HL-60 (cell line): ENCODE measurements around the gene AGBL3.

Source experiments
- DNase-seq, 2 experiments: peaks; one replicate each; pipeline ENCODE4 v3.0.0-alpha.2; 2010 to 2020; ENCODE audit warnings: low read depth in 1 of 2, low spot score in 1 of 2
- H3K27ac ChIP-seq: fragments of 250-450 bp; sonication (Bioruptor Pico); replicated peaks from 2 replicates; pipeline ENCODE4 v1.5.1; 2020; ENCODE audit warnings: mild to moderate bottlenecking, moderate library complexity
- H3K27me3 ChIP-seq: fragments of 250-450 bp; sonication (Bioruptor Pico); 2 replicates; pipeline ENCODE4 v1.5.1; 2021; ENCODE audit warnings: mild to moderate bottlenecking, moderate library complexity; ENCODE audit not compliant: insufficient read depth, poor library complexity, severe bottlenecking
- H3K4me3 ChIP-seq: replicated peaks from 2 replicates; pipeline ENCODE4 v1.5.1; 2011; ENCODE audit warnings: mild to moderate bottlenecking, control low read depth, low read length; ENCODE audit not compliant: insufficient read depth
- GABPA ChIP-seq: IDR thresholded peaks from 2 replicates; pipeline ENCODE4 v1.6.1; 2012; ENCODE audit warnings: low read depth
- POLR2AphosphoS5 ChIP-seq: IDR thresholded peaks from 2 replicates; pipeline ENCODE4 v1.6.1; 2012; ENCODE audit warnings: low read depth
- REST ChIP-seq: IDR thresholded peaks from 2 replicates; pipeline ENCODE4 v1.6.1; 2012; ENCODE audit warnings: low read depth; ENCODE audit not compliant: insufficient replicate concordance
- SPI1 ChIP-seq: IDR thresholded peaks from 2 replicates; pipeline ENCODE4 v1.6.1; 2012; ENCODE audit warnings: low read depth, mild to moderate bottlenecking, borderline replicate concordance
- TF ChIP-seq, protein P1 (sequence below): IDR thresholded peaks from one replicate; pipeline ENCODE4 v1.5.1; 2011; ENCODE audit warnings: low read length, control low read depth, inconsistent platforms; ENCODE audit not compliant: insufficient read depth

Gene AGBL3

DNA sequence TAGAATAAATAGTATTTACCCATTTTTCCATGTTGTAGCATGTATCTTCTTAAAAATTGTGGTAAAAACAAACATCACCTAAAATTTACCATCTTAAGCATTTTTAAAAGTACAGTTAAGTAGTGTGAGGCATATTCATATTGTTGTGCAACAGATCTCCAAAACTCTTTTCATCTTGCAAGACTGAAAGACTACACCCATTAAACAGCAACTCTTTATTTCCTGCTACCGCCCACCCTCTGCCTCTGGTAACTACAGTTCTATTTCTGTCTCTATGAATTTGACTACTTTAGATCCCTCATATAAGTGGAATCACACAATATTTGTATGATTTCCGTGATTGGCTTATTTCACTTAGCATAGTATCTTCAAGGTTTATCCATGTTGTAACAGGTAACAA lies 40.0 kb upstream of the AGBL3 start:
- Histone ChIP-seq H3K27me3 (peaks cover 3% of the 10 kb centered on the region), H3K4me3 (no peak overlapping the region), H3K27ac (no peak overlapping the region)
- no peak for DNase-seq
- TF ChIP-seq, protein P1, sequence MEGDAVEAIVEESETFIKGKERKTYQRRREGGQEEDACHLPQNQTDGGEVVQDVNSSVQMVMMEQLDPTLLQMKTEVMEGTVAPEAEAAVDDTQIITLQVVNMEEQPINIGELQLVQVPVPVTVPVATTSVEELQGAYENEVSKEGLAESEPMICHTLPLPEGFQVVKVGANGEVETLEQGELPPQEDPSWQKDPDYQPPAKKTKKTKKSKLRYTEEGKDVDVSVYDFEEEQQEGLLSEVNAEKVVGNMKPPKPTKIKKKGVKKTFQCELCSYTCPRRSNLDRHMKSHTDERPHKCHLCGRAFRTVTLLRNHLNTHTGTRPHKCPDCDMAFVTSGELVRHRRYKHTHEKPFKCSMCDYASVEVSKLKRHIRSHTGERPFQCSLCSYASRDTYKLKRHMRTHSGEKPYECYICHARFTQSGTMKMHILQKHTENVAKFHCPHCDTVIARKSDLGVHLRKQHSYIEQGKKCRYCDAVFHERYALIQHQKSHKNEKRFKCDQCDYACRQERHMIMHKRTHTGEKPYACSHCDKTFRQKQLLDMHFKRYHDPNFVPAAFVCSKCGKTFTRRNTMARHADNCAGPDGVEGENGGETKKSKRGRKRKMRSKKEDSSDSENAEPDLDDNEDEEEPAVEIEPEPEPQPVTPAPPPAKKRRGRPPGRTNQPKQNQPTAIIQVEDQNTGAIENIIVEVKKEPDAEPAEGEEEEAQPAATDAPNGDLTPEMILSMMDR = no peak
- TF ChIP-seq POLR2AphosphoS5 (no peak), REST (no peak), GABPA (no peak), SPI1 (no peak)

GRCh38 chr7:134947329-134947728 lies 39.0 kb upstream of the AGBL3 start:
- Histone ChIP-seq H3K27me3 (no peaks in the 10 kb centered on the region), H3K27ac (no peak overlapping the region), H3K4me3 (no peak overlapping the region)
- TF ChIP-seq GABPA (no peak), POLR2AphosphoS5 (no peak), SPI1 (no peak), REST (no peak)
- TF ChIP-seq, protein P1 = no peak
- no peak for DNase-seq

DNA sequence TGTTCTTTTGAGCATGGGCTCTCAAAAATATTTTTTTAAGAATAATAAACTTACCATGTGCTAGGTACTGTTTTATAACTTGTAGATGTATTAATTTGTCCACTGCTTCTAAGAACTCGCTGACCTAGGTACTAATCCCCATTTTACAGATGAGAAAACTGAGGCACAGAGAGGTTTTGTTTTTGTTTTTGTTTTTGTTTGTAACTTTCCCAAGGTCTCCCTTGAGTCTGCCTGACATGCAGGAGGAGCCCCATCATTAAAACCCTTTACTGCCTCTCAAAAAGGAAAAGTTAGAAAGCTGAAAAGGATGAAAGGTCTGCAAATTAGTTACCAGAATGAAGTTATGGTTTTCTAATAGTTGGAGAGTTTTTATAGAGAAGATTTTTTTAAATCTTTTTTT lies 38.5 kb upstream of the AGBL3 start:
- no peaks in the 10 kb centered on the region for H3K27me3 ChIP-seq
- TF ChIP-seq, protein P1 = no peak
- no peak for TF ChIP-seq GABPA
- no peak for TF ChIP-seq SPI1
- no peak for TF ChIP-seq REST
- no peak for TF ChIP-seq POLR2AphosphoS5
- no peak overlapping the region for H3K4me3 ChIP-seq
- H3K27ac ChIP-seq = no peak overlapping the region
- no peak for DNase-seq
